Measurements from ENCODE around the gene DLEC1. TPM values are rescaled to one million over a fixed set of nuclear protein-coding genes. Genes with fewer than 3 reads are reported as not detected.

The DLEC1 gene
- total RNA-seq, 1 donor: under 0.01 TPM

- Histone ChIP-seq H3K9me3 (ENCODE audit: low read depth, low read length) (peaks cover 3% of the 10 kb centered on the region), H3K27ac (ENCODE audit: low read depth, low read length) (no peak overlapping the region), H3K4me3 (ENCODE audit: insufficient read depth, low read length) (no peak overlapping the region), H4K20me1 (ENCODE audit: insufficient read depth, low read length) (peaks cover 8% of the 10 kb centered on the region), H3K27me3 (ENCODE audit: insufficient read depth, low read length) (no peaks in the 10 kb centered on the region), H3K4me1 (ENCODE audit: insufficient read depth, low read length) (no peaks in the 10 kb centered on the region), H2AFZ (ENCODE audit: low read length) (no peak overlapping the region), H3K79me2 (ENCODE audit: insufficient read depth, low read length) (peaks cover 5% of the 10 kb centered on the region), H3K36me3 (ENCODE audit: insufficient read depth, low read length) (peaks cover 28% of the 10 kb centered on the region), H3K4me2 (ENCODE audit: insufficient read depth, low read length) (no peak overlapping the region)
- TF ChIP-seq CTCF (IDR thresholded peaks at IDR 0.05; ENCODE audit: extremely low read depth, low read depth, low read length): no peak
- peak; percentile 53 for DNase-seq (ENCODE audit: insufficient read length, low spot score, missing footprints)
Observed at GRCh38 chr3:38017445-38018295, 21.3 kb upstream of the DLEC1 start.

- Histone ChIP-seq H3K36me3 (ENCODE audit: insufficient read depth, low read length) (peaks cover 26% of the 10 kb centered on the region), H3K4me2 (ENCODE audit: insufficient read depth, low read length) (no peak overlapping the region), H3K27me3 (ENCODE audit: insufficient read depth, low read length) (no peaks in the 10 kb centered on the region), H4K20me1 (ENCODE audit: insufficient read depth, low read length) (peaks cover 8% of the 10 kb centered on the region), H3K4me1 (ENCODE audit: insufficient read depth, low read length) (no peaks in the 10 kb centered on the region), H3K4me3 (ENCODE audit: insufficient read depth, low read length) (no peak overlapping the region), H2AFZ (ENCODE audit: low read length) (no peak overlapping the region), H3K9me3 (ENCODE audit: low read depth, low read length) (peaks cover 3% of the 10 kb centered on the region), H3K79me2 (ENCODE audit: insufficient read depth, low read length) (peaks cover 9% of the 10 kb centered on the region), H3K27ac (ENCODE audit: low read depth, low read length) (no peak overlapping the region)
- peak; percentile 47 for DNase-seq (ENCODE audit: insufficient read length, low spot score, missing footprints)
- TF ChIP-seq CTCF (IDR thresholded peaks at IDR 0.05; ENCODE audit: extremely low read depth, low read depth, low read length): no peak
Observed at GRCh38 chr3:38018296-38019266, 20.4 kb upstream of the DLEC1 start.

DNA sequence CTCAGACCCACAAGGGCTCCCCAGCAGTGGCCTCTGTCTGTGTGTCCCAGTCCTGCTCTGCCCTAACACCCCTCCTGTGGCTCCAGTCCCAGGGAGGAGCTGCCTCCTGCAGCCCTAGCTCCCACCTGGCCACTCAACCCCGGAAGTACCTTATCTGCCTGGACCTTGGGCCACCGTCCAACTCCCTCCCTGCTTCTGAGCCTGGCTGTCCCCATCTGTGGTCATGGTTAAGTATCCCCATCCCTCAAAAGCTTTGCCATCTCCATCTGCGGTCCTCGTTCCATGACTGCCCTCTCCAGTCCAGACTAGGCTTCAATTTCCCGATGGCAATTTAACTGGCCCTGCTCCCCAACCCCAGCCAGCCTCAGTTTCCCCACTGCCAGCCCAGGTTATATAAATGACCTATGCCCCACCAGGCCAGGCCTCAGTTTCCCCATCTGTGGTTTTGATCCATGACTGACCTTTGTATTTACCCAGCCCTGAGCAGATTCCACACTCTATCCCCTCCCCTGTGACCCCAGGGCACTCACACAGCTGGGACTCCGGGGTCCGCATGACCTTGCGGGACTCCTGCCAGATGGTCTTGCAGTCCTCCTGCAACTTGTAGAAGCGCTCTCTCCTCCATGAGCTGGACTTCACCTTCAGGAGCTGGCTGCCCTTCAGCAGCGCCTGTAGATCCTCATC lies 19.2 kb upstream of the DLEC1 start:
- peak; percentile 58 for DNase-seq (ENCODE audit: insufficient read length, low spot score, missing footprints)
- no peak overlapping the region for H3K27ac ChIP-seq (ENCODE audit: low read depth, low read length)
- H3K4me2 ChIP-seq (ENCODE audit: insufficient read depth, low read length): no peak overlapping the region
- H3K4me1 ChIP-seq (ENCODE audit: insufficient read depth, low read length): peaks cover 4% of the 10 kb centered on the region
- H3K36me3 ChIP-seq (ENCODE audit: insufficient read depth, low read length): peaks cover 18% of the 10 kb centered on the region
- no peak overlapping the region for H3K4me3 ChIP-seq (ENCODE audit: insufficient read depth, low read length)
- peaks cover 8% of the 10 kb centered on the region for H4K20me1 ChIP-seq (ENCODE audit: insufficient read depth, low read length)
- H3K27me3 ChIP-seq (ENCODE audit: insufficient read depth, low read length): no peaks in the 10 kb centered on the region
- peaks cover 3% of the 10 kb centered on the region for H3K9me3 ChIP-seq (ENCODE audit: low read depth, low read length)
- no peak for TF ChIP-seq CTCF (IDR thresholded peaks at IDR 0.05; ENCODE audit: extremely low read depth, low read depth, low read length)
- H3K79me2 ChIP-seq (ENCODE audit: insufficient read depth, low read length): peaks cover 16% of the 10 kb centered on the region
- no peak overlapping the region for H2AFZ ChIP-seq (ENCODE audit: low read length)
